H1 (cell line): ENCODE results near the gene MAGI1. TPM values are rescaled to one million over a fixed set of nuclear protein-coding genes. Genes with fewer than 3 reads are reported as not detected.

Experiments used
- CTCF ChIA-PET: fragments of 300-600 bp; sonication (Branson Sonifier 250); formaldehyde crosslinking; loops from one replicate; lab custom pipeline; 2021; ENCODE audit not compliant: partially characterized antibody; lab: Charles Lee
- POLR2A ChIA-PET: fragments of 300-600 bp; sonication (Branson Sonifier 250); formaldehyde crosslinking; loops from one replicate; lab custom pipeline; 2021; ENCODE audit warnings: inconsistent platforms; ENCODE audit not compliant: partially characterized antibody; lab: Charles Lee
- DNase-seq, 2 experiments: peaks; one replicate each; pipeline versions ENCODE4 v3.0.0 to v3.0.0-alpha.2; 2010 to 2022; ENCODE audit warnings: low spot score in 2 of 2, low read depth in 1 of 2, mixed read lengths in 1 of 2
- FAIRE-seq: peaks from 2 replicates; lab custom pipeline; 2011; peaks lifted over from hg19 to GRCh38; lab: Jason Lieb, UNC
- H2AFZ ChIP-seq: 2 replicates; pipeline ENCODE4 v1.8.1; 2012; ENCODE audit warnings: low read length, inconsistent platforms
- H2AK5ac ChIP-seq: 2 replicates; pipeline ENCODE4 v1.6.1; 2013; ENCODE audit warnings: low read depth, low read length
- H2BK120ac ChIP-seq: replicated peaks from 2 replicates; pipeline ENCODE3; 2013; ENCODE audit warnings: low read depth, low read length, inconsistent platforms
- H2BK12ac ChIP-seq: 2 replicates; pipeline ENCODE4 v1.6.1; 2013; ENCODE audit warnings: low read depth, low read length
- H2BK15ac ChIP-seq: 2 replicates; pipeline ENCODE4 v1.6.1; 2013; ENCODE audit warnings: low read length
- H2BK20ac ChIP-seq: 2 replicates; pipeline ENCODE4 v1.6.1; 2013; ENCODE audit warnings: low read length
- H2BK5ac ChIP-seq: 2 replicates; pipeline ENCODE4 v1.6.1; 2013; ENCODE audit warnings: low read depth, low read length
- H3K14ac ChIP-seq: 2 replicates; pipeline ENCODE4 v1.6.1; 2013; ENCODE audit warnings: inconsistent platforms; ENCODE audit not compliant: insufficient read length
- H3K18ac ChIP-seq: 2 replicates; pipeline ENCODE4 v1.6.1; 2013; ENCODE audit warnings: low read length; ENCODE audit errors: extremely low read depth
- H3K23ac ChIP-seq: 2 replicates; pipeline ENCODE4 v1.6.1; 2013; ENCODE audit warnings: inconsistent platforms; ENCODE audit not compliant: insufficient read length
- H3K23me2 ChIP-seq: 2 replicates; pipeline ENCODE4 v1.6.1; 2013; ENCODE audit warnings: low read depth, low read length
- H3K27ac ChIP-seq: 2 replicates; pipeline ENCODE4 v1.6.1; 2011; ENCODE audit warnings: low read depth, low read length, inconsistent platforms
- H3K27me3 ChIP-seq, 4 experiments: replicated peaks in 1 of 4; 1 replicate in 1 of 4; 2 replicates in 3 of 4; pipeline versions ENCODE4 v1.6.1 to v1.8.1; 2011 to 2013; ENCODE audit warnings: low read length in 3 of 4, mild to moderate bottlenecking in 3 of 4, inconsistent platforms in 2 of 4, mixed read lengths in 2 of 4, moderate library complexity in 1 of 4; ENCODE audit not compliant: control insufficient read depth in 3 of 4, insufficient read depth in 3 of 4; ENCODE audit errors: extremely low read depth in 1 of 4
- H3K36me3 ChIP-seq, 4 experiments: 2 replicates each; pipeline versions ENCODE4 v1.6.1 to v1.8.1; 2011 to 2013; ENCODE audit warnings: mild to moderate bottlenecking in 4 of 4, low read length in 3 of 4, moderate library complexity in 2 of 4, control low read depth in 1 of 4, inconsistent platforms in 1 of 4; ENCODE audit not compliant: insufficient read depth in 4 of 4, control insufficient read depth in 2 of 4
- H3K4ac ChIP-seq: replicated peaks from 2 replicates; pipeline ENCODE3; 2013; ENCODE audit warnings: low read length, low read depth, mixed read lengths, inconsistent platforms; ENCODE audit not compliant: insufficient read length
- H3K4me1 ChIP-seq, 4 experiments: replicated peaks in 1 of 4; 1 replicate in 1 of 4; 2 replicates in 3 of 4; pipeline versions ENCODE4 v1.6.1 to v1.8.1; 2011 to 2013; ENCODE audit warnings: low read length in 3 of 4, inconsistent platforms in 2 of 4, mixed read lengths in 1 of 4; ENCODE audit not compliant: insufficient read depth in 4 of 4, control insufficient read depth in 3 of 4
- H3K4me2 ChIP-seq, 2 experiments: 2 replicates each; pipeline versions ENCODE4 v1.6.1 to v1.8.1; 2011 to 2013; ENCODE audit warnings: low read depth in 2 of 2, low read length in 2 of 2, control low read depth in 1 of 2, inconsistent platforms in 1 of 2, mild to moderate bottlenecking in 1 of 2; ENCODE audit not compliant: insufficient read depth in 1 of 2
- H3K4me3 ChIP-seq, 4 experiments: fragments of 200-600, 300-600 bp in 1 of 4; sonication (generic), shearing (Covaris generic), sonication (Bioruptor Twin) in 1 of 4; 2 replicates each; pipeline versions ENCODE4 v1.5.1 to v1.8.1; 2011 to 2016; ENCODE audit warnings: low read length in 4 of 4, low read depth in 3 of 4, control low read depth in 2 of 4, inconsistent platforms in 2 of 4, mild to moderate bottlenecking in 2 of 4, mixed read lengths in 1 of 4, moderate library complexity in 1 of 4; ENCODE audit not compliant: insufficient read depth in 2 of 4; ENCODE audit errors: extremely low read depth in 1 of 4
- H3K56ac ChIP-seq: replicated peaks from 2 replicates; pipeline ENCODE3; 2013; ENCODE audit warnings: low read depth, mild to moderate bottlenecking, mixed read lengths, low read length, inconsistent platforms; ENCODE audit not compliant: insufficient read length
- H3K79me1 ChIP-seq: 2 replicates; pipeline ENCODE4 v1.6.1; 2013; ENCODE audit warnings: low read depth, low read length, control low read depth
- H3K79me2 ChIP-seq, 2 experiments: 2 replicates each; pipeline versions ENCODE4 v1.6.1 to v1.8.1; 2012 to 2013; ENCODE audit warnings: low read length in 2 of 2, mild to moderate bottlenecking in 2 of 2, inconsistent platforms in 1 of 2; ENCODE audit not compliant: insufficient read depth in 2 of 2, control insufficient read depth in 1 of 2
- H3K9ac ChIP-seq, 4 experiments: replicated peaks in 1 of 4; 1 replicate in 1 of 4; 2 replicates in 3 of 4; pipeline versions ENCODE4 v1.6.1 to v1.8.1; 2011 to 2013; ENCODE audit warnings: low read depth in 3 of 4, low read length in 3 of 4, control low read depth in 2 of 4, mild to moderate bottlenecking in 2 of 4, moderate library complexity in 2 of 4, inconsistent platforms in 1 of 4; ENCODE audit errors: extremely low read depth in 1 of 4
- H3K9me3 ChIP-seq, 2 experiments: 2 replicates each; pipeline versions ENCODE4 v1.6.1 to v1.8.1; 2012 to 2013; ENCODE audit warnings: mild to moderate bottlenecking in 2 of 2, moderate library complexity in 2 of 2, control low read depth in 1 of 2, inconsistent platforms in 1 of 2, low read depth in 1 of 2, low read length in 1 of 2, mixed read lengths in 1 of 2; ENCODE audit not compliant: insufficient read depth in 2 of 2
- H4K20me1 ChIP-seq, 2 experiments: replicated peaks in 1 of 2; 2 replicates each; pipeline versions ENCODE3 to v1.8.1; 2011 to 2013; ENCODE audit warnings: inconsistent platforms in 2 of 2, low read length in 2 of 2, mild to moderate bottlenecking in 1 of 2; ENCODE audit not compliant: insufficient read depth in 2 of 2, control insufficient read depth in 1 of 2
- H4K5ac ChIP-seq: 2 replicates; pipeline ENCODE4 v1.6.1; 2013; ENCODE audit warnings: low read length, low read depth, mixed read lengths, inconsistent platforms; ENCODE audit not compliant: insufficient read length
- H4K8ac ChIP-seq: 2 replicates; pipeline ENCODE4 v1.8.0; 2013; ENCODE audit warnings: mild to moderate bottlenecking, moderate library complexity, low read length, inconsistent platforms; ENCODE audit not compliant: insufficient read depth; ENCODE audit errors: extremely low read depth
- H4K91ac ChIP-seq: replicated peaks from 2 replicates; pipeline ENCODE3; 2013; ENCODE audit warnings: low read length, mixed read lengths, inconsistent platforms; ENCODE audit not compliant: insufficient read length
- E2F6 ChIP-seq: IDR thresholded peaks from 2 replicates; pipeline ENCODE4 v1.6.1; 2012; ENCODE audit warnings: inconsistent platforms
- EP300 ChIP-seq, 2 experiments: IDR thresholded peaks; 1 replicate in 1 of 2; 2 replicates in 1 of 2; pipeline ENCODE4 v1.6.1; 2011 to 2012; ENCODE audit warnings: low read depth in 2 of 2, low read length in 2 of 2, mild to moderate bottlenecking in 2 of 2, borderline replicate concordance in 1 of 2, inconsistent platforms in 1 of 2, moderate library complexity in 1 of 2
- POU5F1 ChIP-seq: IDR thresholded peaks from 2 replicates; pipeline ENCODE4 v1.6.1; 2011; ENCODE audit warnings: low read depth, mild to moderate bottlenecking, low read length, moderate library complexity
- SP2 ChIP-seq: IDR thresholded peaks from 2 replicates; pipeline ENCODE4 v1.6.1; 2012; ENCODE audit warnings: mild to moderate bottlenecking, low read length, inconsistent platforms
- WGBS, 2 experiments: shearing (Covaris generic) in 1 of 2; methylation state at CpG; one replicate each; pipeline versions ENCODE4 v1.1.6 to v1.1.7; 2013 to 2015; ENCODE audit warnings: low lambda C conversion rate in 2 of 2, mixed read lengths in 2 of 2, inconsistent platforms in 1 of 2, low coverage in 1 of 2, missing lambda C conversion rate in 1 of 2; ENCODE audit not compliant: insufficient replicate concordance in 2 of 2, insufficient coverage in 1 of 2, insufficient read length in 1 of 2; ENCODE audit errors: extremely low coverage in 1 of 2, missing lambda C conversion rate in 1 of 2; 5-methylcytosine and 5-hydroxymethylcytosine counted together
- polyA plus RNA-seq, 7 experiments: library from polyadenylated mRNA; depleted of rRNA in 3 of 7; stranded (reverse) in 5 of 7; unstranded in 2 of 7; fragments of >200 nt in 5 of 7; fragments of 200-250 nt in 2 of 7; gene quantifications; 1 replicate in 5 of 7; 2 replicates in 1 of 7; 4 replicates in 1 of 7; pipeline versions ENCODE4 v1.2.1 to v1.2.3, GENCODE V29; 2011 to 2013; ENCODE audit warnings: missing spikeins in 2 of 7, mixed read lengths in 2 of 7
- total RNA-seq: library from RNA; stranded (reverse); fragmentation: NEBNext Ultra II Directional; extraction: Animal tissue kit (Norgen Biotek cat#: 25700); gene quantifications from 2 replicates; pipeline ENCODE4 v1.2.1, GENCODE V29; 2021

MAGI1 gene
- total and polyA plus RNA-seq, 2 of the 8 experiments (the other 6 are each of a cell fraction or from before 2014, with no cell fraction given): 19.8 to 78.0 TPM

- no peak overlapping the region for H4K5ac ChIP-seq
- H3K79me2 ChIP-seq: no peaks in the 10 kb centered on the region
- no peak overlapping the region for H2BK120ac ChIP-seq
- H4K91ac ChIP-seq: no peak overlapping the region
- no peak overlapping the region for H3K9ac ChIP-seq
- H3K14ac ChIP-seq: no peak overlapping the region
- H2BK5ac ChIP-seq: no peak overlapping the region
- no peak overlapping the region for H3K23ac ChIP-seq
- H3K36me3 ChIP-seq: no peaks in the 10 kb centered on the region
- ChIA-PET POLR2A (interaction anchor here (2.1 to 5.4 kb wide), 2 partner anchors 11 to 20 kb away, joined by 6 to 28 read pairs; no protein-coding TSS in a partner anchor), CTCF (interaction anchor here (1.1 to 1.4 kb wide), 2 partner anchors 44 to 48 kb away, joined by 3 to 7 read pairs; no protein-coding TSS in a partner anchor)
- WGBS, 2 experiments: 93% methylated on average over 6 of the region's 6 CpGs; no CpG with 5 or more reads in 1 of the 2 experiments
- H2AK5ac ChIP-seq: no peak overlapping the region
- no peak overlapping the region for H3K4me2 ChIP-seq
- DNase-seq (no peak), FAIRE-seq (no peak)
- no peaks in the 10 kb centered on the region for H3K9me3 ChIP-seq
- no peak overlapping the region for H3K18ac ChIP-seq
- no peak overlapping the region for H3K4me3 ChIP-seq
- no peaks in the 10 kb centered on the region; the same call in 1 of the 2 replicates for H3K23me2 ChIP-seq
- TF ChIP-seq POU5F1 (no peak), E2F6 (no peak), EP300 (IDR thresholded peaks at IDR 0.05; ENCODE audit: borderline replicate concordance in 1 of 2, low read depth in 2 of 2, low read length in 2 of 2) (no peak), SP2 (no peak)
- H3K56ac ChIP-seq: no peak overlapping the region
- H2BK12ac ChIP-seq: no peak overlapping the region
- H3K4ac ChIP-seq: no peak overlapping the region
- H4K8ac ChIP-seq: no peak overlapping the region
- H2BK20ac ChIP-seq: no peak overlapping the region
- H2AFZ ChIP-seq: no peak overlapping the region
- no peaks in the 10 kb centered on the region for H3K79me1 ChIP-seq
- no peaks in the 10 kb centered on the region for H4K20me1 ChIP-seq
- no peak overlapping the region for H3K27ac ChIP-seq
- peaks cover 0 to 9% (median under 1%) of the 10 kb centered on the region in 4 experiments; a peak in 1 of 7 replicates for H3K4me1 ChIP-seq
- H3K27me3 ChIP-seq: no peaks in the 10 kb centered on the region
- no peak overlapping the region for H2BK15ac ChIP-seq
These were observed 420.9 kb downstream of the MAGI1 start for GRCh38 chr3:65617787-65618186.
